ENCODE results near the gene PHF24.

DNA sequence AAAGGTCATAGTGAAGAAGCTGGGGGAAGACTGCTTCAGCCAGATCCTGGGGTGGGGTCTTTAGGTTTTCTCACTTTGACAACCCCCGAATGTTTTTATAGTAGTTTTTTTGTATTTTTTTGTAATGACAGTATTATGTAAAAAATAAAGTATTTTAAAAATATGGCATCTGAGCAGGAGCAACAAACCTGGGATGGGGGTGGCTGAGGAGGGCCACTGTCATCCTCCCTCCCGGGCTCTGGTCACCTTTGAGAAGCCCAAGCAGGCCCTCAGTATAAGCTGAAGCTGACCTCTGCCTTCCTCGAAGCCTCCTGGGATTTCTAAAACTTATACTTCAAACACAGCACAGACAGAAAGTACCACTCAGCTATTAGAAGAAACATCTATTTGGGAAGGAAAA is 40.2 kb downstream of the PHF24 start:
- no peak for TF ChIP-seq EZH2phosphoT487 (IDR thresholded peaks at IDR 0.05; ENCODE audit: borderline replicate concordance)
- TF ChIP-seq, protein P1, sequence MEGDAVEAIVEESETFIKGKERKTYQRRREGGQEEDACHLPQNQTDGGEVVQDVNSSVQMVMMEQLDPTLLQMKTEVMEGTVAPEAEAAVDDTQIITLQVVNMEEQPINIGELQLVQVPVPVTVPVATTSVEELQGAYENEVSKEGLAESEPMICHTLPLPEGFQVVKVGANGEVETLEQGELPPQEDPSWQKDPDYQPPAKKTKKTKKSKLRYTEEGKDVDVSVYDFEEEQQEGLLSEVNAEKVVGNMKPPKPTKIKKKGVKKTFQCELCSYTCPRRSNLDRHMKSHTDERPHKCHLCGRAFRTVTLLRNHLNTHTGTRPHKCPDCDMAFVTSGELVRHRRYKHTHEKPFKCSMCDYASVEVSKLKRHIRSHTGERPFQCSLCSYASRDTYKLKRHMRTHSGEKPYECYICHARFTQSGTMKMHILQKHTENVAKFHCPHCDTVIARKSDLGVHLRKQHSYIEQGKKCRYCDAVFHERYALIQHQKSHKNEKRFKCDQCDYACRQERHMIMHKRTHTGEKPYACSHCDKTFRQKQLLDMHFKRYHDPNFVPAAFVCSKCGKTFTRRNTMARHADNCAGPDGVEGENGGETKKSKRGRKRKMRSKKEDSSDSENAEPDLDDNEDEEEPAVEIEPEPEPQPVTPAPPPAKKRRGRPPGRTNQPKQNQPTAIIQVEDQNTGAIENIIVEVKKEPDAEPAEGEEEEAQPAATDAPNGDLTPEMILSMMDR (conservative IDR thresholded peaks at IDR 0.05; ENCODE audit: low read length) = no peak
